Natural killer cell (primary cell): ENCODE measurements around the gene LRP8. TPM values are rescaled to one million over a fixed set of nuclear protein-coding genes. Genes with fewer than 3 reads are reported as not detected.
A peak's percentile ranks its signal among the peaks of the same experiment; 100 is the strongest.

ENCODE experiments used
- ATAC-seq, 3 donors: fragments of 150-1000 bp in 2 of 3; fragments of 200-7000 bp in 1 of 3; cut with Tn5 transposase; 1 replicate in 1 of 3; 2 replicates in 2 of 3; pipeline ENCODE4 v1.10.0; 2021; ENCODE audit warnings: mild to moderate bottlenecking in 2 of 3, moderate library complexity in 2 of 3
- DNase-seq, 2 donors: peaks; one replicate each; pipeline versions ENCODE4 v3.0.0 to v3.0.0-alpha.2; 2013 to 2021; ENCODE audit warnings: mixed read lengths in 1 of 2
- H3K27ac ChIP-seq: one replicate; pipeline ENCODE4 v1.5.1; 2013; ENCODE audit warnings: mild to moderate bottlenecking, low read length
- H3K27me3 ChIP-seq: one replicate; pipeline ENCODE4 v1.6.1; 2013; ENCODE audit warnings: low read length; ENCODE audit not compliant: control insufficient read depth, insufficient read depth
- H3K36me3 ChIP-seq: one replicate; pipeline ENCODE4 v1.6.1; 2013; ENCODE audit warnings: low read length; ENCODE audit not compliant: control insufficient read depth, insufficient read depth
- H3K4me1 ChIP-seq: one replicate; pipeline ENCODE4 v1.6.1; 2013; ENCODE audit warnings: low read length; ENCODE audit not compliant: control insufficient read depth, insufficient read depth
- H3K4me3 ChIP-seq: one replicate; pipeline ENCODE4 v1.5.1; 2013; ENCODE audit warnings: low read length
- H3K9me3 ChIP-seq: one replicate; pipeline ENCODE4 v1.6.1; 2013; ENCODE audit warnings: low read length; ENCODE audit not compliant: control insufficient read depth, insufficient read depth
- H3K27ac Mint-ChIP-seq, 2 donors: one replicate each; pipeline ENCODE4 v1.8.0; 2022; ENCODE audit warnings: mild to moderate bottlenecking in 2 of 2, mixed read lengths in 2 of 2, moderate library complexity in 1 of 2
- H3K27me3 Mint-ChIP-seq, 2 donors: one replicate each; pipeline ENCODE4 v1.8.0; 2022; ENCODE audit warnings: low read depth in 2 of 2, mixed read lengths in 2 of 2
- H3K36me3 Mint-ChIP-seq: one replicate; pipeline ENCODE4 v1.8.0; 2022; ENCODE audit warnings: mixed read lengths
- H3K4me1 Mint-ChIP-seq, 2 donors: one replicate each; pipeline ENCODE4 v1.8.0; 2022; ENCODE audit warnings: mixed read lengths in 2 of 2
- H3K4me3 Mint-ChIP-seq: one replicate; pipeline ENCODE4 v1.8.0; 2022; ENCODE audit warnings: mild to moderate bottlenecking, moderate library complexity, mixed read lengths
- H3K9me3 Mint-ChIP-seq, 2 donors: one replicate each; pipeline ENCODE4 v1.8.0; 2022; ENCODE audit warnings: mixed read lengths in 2 of 2
- CTCF ChIP-seq: fragments of 200-600 bp; IDR thresholded peaks from one replicate; pipeline ENCODE4 v1.8.0; 2022; ENCODE audit warnings: antibody characterized with exemption
- WGBS: methylation state at CpG from one replicate; pipeline ENCODE4 v1.1.7; 2013; ENCODE audit warnings: missing lambda C conversion rate; ENCODE audit not compliant: insufficient coverage; 5-methylcytosine and 5-hydroxymethylcytosine counted together
- intact Hi-C: fragments of 100-400 bp; cut with micrococcal nuclease; formaldehyde crosslinking; loops from one replicate; pipeline ENCODE4 v1.14.2; 2022
- total RNA-seq, 4 donors: library from RNA; stranded (reverse); fragments of 120-200 nt in 1 of 4; gene quantifications; one replicate each; pipeline versions ENCODE4 v1.2.3 to v1.2.4, GENCODE V29; 2013 to 2022

The LRP8 gene
- total RNA-seq, 3 donors from 2014 or later (not counting 1 experiment from before 2014, with no cell fraction given) = 23.2 to 27.3 (median 24.9) TPM

GRCh38 chr1:53350853-53351767 lies 23.2 kb upstream of the LRP8 start:
- Histone ChIP-seq H3K4me3 (no peak overlapping the region), H3K4me1 (no peaks in the 10 kb centered on the region), H3K27ac (no peak overlapping the region), H3K9me3 (no peaks in the 10 kb centered on the region), H3K36me3 (no peaks in the 10 kb centered on the region), H3K27me3 (peaks cover 1% of the 10 kb centered on the region)
- WGBS = 96% methylated on average over 7 of the region's 8 CpGs
- Mint-ChIP-seq H3K4me1 (no peaks in the 10 kb centered on the region), H3K27ac (no peak overlapping the region), H3K4me3 (no peak overlapping the region), H3K9me3 (no peaks in the 10 kb centered on the region), H3K27me3 (peaks cover 0 to 5% of the 10 kb centered on the region in 2 donors), H3K36me3 (no peaks in the 10 kb centered on the region)
- ATAC-seq = no peak
- intact Hi-C loops = no loop called here
- no peak for TF ChIP-seq CTCF
- no peak for DNase-seq

GRCh38 chr1:53349968-53350852 lies 22.3 kb upstream of the LRP8 start:
- intact Hi-C loops = no loop called here
- Mint-ChIP-seq H3K4me1 (no peaks in the 10 kb centered on the region), H3K27me3 (peaks cover 0 to 5% of the 10 kb centered on the region in 2 donors), H3K36me3 (no peaks in the 10 kb centered on the region), H3K4me3 (no peak overlapping the region), H3K9me3 (no peaks in the 10 kb centered on the region), H3K27ac (no peak overlapping the region)
- H3K27me3 ChIP-seq = no peaks in the 10 kb centered on the region
- no peaks in the 10 kb centered on the region for H3K4me1 ChIP-seq
- H3K4me3 ChIP-seq = no peak overlapping the region
- H3K36me3 ChIP-seq = no peaks in the 10 kb centered on the region
- 94% methylated on average over 6 of the region's 7 CpGs for WGBS
- no peaks in the 10 kb centered on the region for H3K9me3 ChIP-seq
- peak in 1 of 2 donors; percentile 7 for DNase-seq
- no peak for TF ChIP-seq CTCF
- no peak for ATAC-seq
- H3K27ac ChIP-seq = no peak overlapping the region

GRCh38 chr1:53349369-53349835 lies 21.5 kb upstream of the LRP8 start:
- no peaks in the 10 kb centered on the region for H3K4me1 Mint-ChIP-seq

More at GRCh38 chr1:53349369-53349835, 21.5 kb upstream of the LRP8 start:
- Histone ChIP-seq H3K27me3 (no peaks in the 10 kb centered on the region), H3K4me1 (no peaks in the 10 kb centered on the region), H3K36me3 (no peaks in the 10 kb centered on the region), H3K4me3 (no peak overlapping the region), H3K27ac (no peak overlapping the region), H3K9me3 (no peaks in the 10 kb centered on the region)
- H3K36me3 Mint-ChIP-seq = no peaks in the 10 kb centered on the region
- no peaks in the 10 kb centered on the region for H3K9me3 Mint-ChIP-seq
- ATAC-seq = no peak
- peaks cover 0 to 5% of the 10 kb centered on the region in 2 donors for H3K27me3 Mint-ChIP-seq
- H3K27ac Mint-ChIP-seq = no peak overlapping the region
- TF ChIP-seq CTCF = no peak
- intact Hi-C loops = no loop called here
- DNase-seq = peak in 1 of 2 donors; percentile 6
- H3K4me3 Mint-ChIP-seq = no peak overlapping the region
- 75% methylated on average over 5 of the region's 5 CpGs for WGBS
